Bronchial epithelial cell (primary cell): Measurements from ENCODE around the gene SYCE1L. TPM values are rescaled to one million over a fixed set of nuclear protein-coding genes. Genes with fewer than 3 reads are reported as not detected.
A peak's percentile ranks its signal among the peaks of the same experiment; 100 is the strongest.

Source experiments
- DNase-seq: peaks from one replicate; pipeline ENCODE4 v3.0.0-alpha.2; 2010; ENCODE audit warnings: low read depth
- FAIRE-seq: peaks from 2 replicates; lab custom pipeline; 2011; peaks lifted over from hg19 to GRCh38; lab: Jason Lieb, UNC
- H3K27me3 ChIP-seq: 2 replicates; pipeline ENCODE4 v1.5.1; 2011; ENCODE audit warnings: low read length; ENCODE audit not compliant: control insufficient read depth, insufficient read depth
- H3K36me3 ChIP-seq: 2 replicates; pipeline ENCODE4 v1.5.1; 2011; ENCODE audit warnings: low read length; ENCODE audit not compliant: control insufficient read depth, insufficient read depth
- H3K4me3 ChIP-seq: 2 replicates; pipeline ENCODE4 v1.5.1; 2011; ENCODE audit warnings: mild to moderate bottlenecking, low read depth, low read length, control low read depth
- total RNA-seq: library from RNA; depleted of rRNA; stranded (reverse); fragments of >200 nt; gene quantifications from 2 replicates; pipeline ENCODE4 v1.2.1, GENCODE V29; 2014
- TF ChIP-seq, protein P1 (sequence below): IDR thresholded peaks from 2 replicates; pipeline ENCODE4 v1.5.1; 2011; ENCODE audit warnings: mild to moderate bottlenecking, moderate library complexity, low read length, control low read depth, inconsistent platforms; ENCODE audit not compliant: insufficient read depth, severe bottlenecking

SYCE1L gene
- total RNA-seq, 1 donor from 2014 or later = not detected

DNA sequence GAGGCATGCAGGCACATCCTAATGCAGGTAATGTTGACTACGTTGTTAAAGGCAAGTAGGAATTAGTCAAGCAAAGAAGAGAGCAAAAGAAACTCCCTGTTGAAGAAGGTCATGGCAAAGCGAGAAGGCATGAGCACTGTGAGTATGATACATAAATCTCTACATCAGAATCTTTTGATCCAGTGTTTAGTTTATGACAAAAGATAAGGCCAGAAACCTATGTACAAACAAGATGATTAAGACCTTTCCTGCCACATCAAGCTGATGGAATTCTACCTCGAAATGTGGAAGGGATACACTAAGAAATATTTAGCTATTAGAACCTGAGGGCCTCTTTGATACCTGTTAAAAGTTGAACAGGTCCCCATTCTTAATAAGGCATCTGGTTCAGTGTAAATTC is 20.2 kb downstream of the SYCE1L start:
- TF ChIP-seq, protein P1, sequence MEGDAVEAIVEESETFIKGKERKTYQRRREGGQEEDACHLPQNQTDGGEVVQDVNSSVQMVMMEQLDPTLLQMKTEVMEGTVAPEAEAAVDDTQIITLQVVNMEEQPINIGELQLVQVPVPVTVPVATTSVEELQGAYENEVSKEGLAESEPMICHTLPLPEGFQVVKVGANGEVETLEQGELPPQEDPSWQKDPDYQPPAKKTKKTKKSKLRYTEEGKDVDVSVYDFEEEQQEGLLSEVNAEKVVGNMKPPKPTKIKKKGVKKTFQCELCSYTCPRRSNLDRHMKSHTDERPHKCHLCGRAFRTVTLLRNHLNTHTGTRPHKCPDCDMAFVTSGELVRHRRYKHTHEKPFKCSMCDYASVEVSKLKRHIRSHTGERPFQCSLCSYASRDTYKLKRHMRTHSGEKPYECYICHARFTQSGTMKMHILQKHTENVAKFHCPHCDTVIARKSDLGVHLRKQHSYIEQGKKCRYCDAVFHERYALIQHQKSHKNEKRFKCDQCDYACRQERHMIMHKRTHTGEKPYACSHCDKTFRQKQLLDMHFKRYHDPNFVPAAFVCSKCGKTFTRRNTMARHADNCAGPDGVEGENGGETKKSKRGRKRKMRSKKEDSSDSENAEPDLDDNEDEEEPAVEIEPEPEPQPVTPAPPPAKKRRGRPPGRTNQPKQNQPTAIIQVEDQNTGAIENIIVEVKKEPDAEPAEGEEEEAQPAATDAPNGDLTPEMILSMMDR = no peak
- FAIRE-seq (no peak), DNase-seq (peak; percentile 78)
- Histone ChIP-seq H3K4me3 (no peak overlapping the region), H3K27me3 (no peaks in the 10 kb centered on the region), H3K36me3 (no peaks in the 10 kb centered on the region)

DNA sequence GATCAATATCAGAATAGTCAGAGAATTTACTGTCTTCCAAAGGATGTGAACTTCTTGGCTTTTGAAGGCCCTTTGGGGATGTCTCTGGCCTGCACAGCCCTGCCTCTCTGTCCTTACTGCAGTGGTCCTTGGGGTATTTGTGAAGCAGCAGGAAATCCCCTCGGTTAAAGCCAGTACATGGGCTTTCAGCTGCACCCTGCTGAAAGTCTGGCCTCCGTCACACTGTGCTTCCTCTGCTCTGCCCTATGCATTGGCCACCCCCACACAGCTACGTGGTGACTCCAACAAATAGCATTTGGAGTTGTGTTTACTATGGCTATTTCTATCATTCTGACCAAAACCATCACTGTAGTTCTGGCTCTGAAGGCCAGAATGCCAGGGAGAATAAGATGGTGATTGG is 21.2 kb downstream of the SYCE1L start:
- FAIRE-seq (no peak), DNase-seq (no peak)
- no peaks in the 10 kb centered on the region for H3K27me3 ChIP-seq
- no peak overlapping the region for H3K4me3 ChIP-seq
- no peaks in the 10 kb centered on the region for H3K36me3 ChIP-seq
- TF ChIP-seq, protein P1 = no peak

DNA sequence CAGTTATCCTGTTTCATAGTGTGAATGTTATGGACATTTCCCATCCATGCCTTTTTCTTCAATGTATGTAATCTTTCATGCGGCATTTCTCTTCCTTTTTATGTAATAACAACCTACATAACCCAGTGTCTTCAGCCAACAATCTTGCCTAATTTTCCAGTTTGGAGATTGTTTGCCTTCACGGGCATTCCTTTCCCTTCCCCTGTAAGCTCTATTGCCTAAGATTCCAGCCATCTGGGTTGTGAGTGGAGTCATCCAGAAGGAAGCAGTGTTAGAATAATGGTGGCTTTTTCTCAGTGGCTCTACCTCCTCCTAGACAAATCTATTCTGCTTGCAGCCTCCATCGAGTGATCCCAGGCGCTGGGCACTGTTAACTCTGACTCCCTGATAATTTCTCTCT is 22.3 kb downstream of the SYCE1L start:
- no peaks in the 10 kb centered on the region for H3K27me3 ChIP-seq
- no peaks in the 10 kb centered on the region for H3K36me3 ChIP-seq
- FAIRE-seq (no peak), DNase-seq (no peak)
- TF ChIP-seq, protein P1 = no peak
- H3K4me3 ChIP-seq = no peak overlapping the region

DNA sequence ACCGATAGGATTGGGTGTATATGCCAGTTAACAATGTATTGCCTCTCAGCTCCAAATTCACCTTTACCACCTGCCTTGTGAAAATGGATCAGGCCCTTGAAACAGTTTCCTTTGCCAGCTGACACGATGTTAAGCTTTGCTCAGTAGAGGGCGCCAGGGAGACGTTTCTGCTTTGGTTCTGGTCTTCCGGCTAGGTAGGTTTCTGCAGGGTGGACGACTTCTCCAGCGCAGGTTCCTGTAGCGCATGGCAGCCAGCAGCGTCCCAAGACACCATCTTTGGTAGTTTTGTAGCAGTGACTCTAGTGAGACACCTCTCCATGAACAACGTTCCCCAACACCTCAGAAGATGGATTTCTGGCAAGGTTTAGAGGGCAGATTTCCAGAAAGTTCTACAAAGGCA is 24.0 kb downstream of the SYCE1L start:
- H3K36me3 ChIP-seq = no peaks in the 10 kb centered on the region
- DNase-seq (no peak), FAIRE-seq (no peak)
- no peaks in the 10 kb centered on the region for H3K27me3 ChIP-seq
- TF ChIP-seq, protein P1 = peak; percentile 28
- no peak overlapping the region for H3K4me3 ChIP-seq

DNA sequence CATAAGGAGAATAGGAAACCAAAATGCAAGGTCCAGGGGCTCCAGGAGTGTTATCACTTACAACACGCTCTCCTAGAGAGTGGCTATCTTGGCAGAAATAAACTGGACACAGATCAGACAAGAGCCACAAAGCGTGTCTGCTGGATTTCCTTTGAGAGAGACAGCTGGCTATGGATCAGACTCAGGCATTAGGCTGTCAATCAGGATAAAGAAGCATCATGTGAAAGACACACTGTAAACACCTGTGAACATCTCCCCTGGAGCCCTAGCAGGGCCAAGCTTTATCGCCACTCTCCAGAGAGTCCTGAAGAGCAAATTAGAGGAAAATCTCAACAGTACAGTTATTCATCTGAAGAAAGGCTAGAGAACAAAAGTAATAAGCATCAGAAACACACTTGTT is 26.0 kb downstream of the SYCE1L start:
- Histone ChIP-seq H3K36me3 (no peaks in the 10 kb centered on the region), H3K4me3 (no peak overlapping the region), H3K27me3 (no peaks in the 10 kb centered on the region)
- no peak for DNase-seq
- no peak for FAIRE-seq
- TF ChIP-seq, protein P1 = no peak

DNA sequence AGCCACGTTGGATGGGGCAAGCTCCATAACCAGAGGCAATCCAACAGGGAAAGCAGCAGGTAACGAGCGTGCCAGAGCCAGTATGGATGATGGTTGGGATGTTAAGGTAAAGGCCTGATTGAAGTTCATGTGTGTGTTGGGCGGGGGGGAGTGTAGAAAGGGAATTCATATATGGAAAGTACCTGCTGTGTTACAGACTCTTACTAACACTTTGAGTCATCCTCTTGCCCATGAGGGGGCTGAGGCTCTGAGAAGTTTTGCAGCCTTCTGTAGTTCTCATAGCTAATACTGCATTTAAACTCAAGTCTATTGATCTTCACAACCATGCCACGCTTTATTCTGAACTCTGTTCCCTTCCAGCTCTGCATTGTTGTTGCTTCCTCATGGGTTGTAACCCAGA is 28.5 kb downstream of the SYCE1L start:
- no peak overlapping the region for H3K4me3 ChIP-seq
- DNase-seq (no peak), FAIRE-seq (no peak)
- H3K27me3 ChIP-seq = no peaks in the 10 kb centered on the region
- no peaks in the 10 kb centered on the region for H3K36me3 ChIP-seq
- TF ChIP-seq, protein P1 = no peak
